NCI-H2227 (cell line): Measurements from ENCODE around the gene BMPR1B.

ENCODE experiments used
- DNase-seq: peaks from one replicate; lab custom pipeline; 2025; ENCODE audit not compliant: unreplicated experiment; lab: John Stamatoyannopoulos, UW

BMPR1B gene

DNA sequence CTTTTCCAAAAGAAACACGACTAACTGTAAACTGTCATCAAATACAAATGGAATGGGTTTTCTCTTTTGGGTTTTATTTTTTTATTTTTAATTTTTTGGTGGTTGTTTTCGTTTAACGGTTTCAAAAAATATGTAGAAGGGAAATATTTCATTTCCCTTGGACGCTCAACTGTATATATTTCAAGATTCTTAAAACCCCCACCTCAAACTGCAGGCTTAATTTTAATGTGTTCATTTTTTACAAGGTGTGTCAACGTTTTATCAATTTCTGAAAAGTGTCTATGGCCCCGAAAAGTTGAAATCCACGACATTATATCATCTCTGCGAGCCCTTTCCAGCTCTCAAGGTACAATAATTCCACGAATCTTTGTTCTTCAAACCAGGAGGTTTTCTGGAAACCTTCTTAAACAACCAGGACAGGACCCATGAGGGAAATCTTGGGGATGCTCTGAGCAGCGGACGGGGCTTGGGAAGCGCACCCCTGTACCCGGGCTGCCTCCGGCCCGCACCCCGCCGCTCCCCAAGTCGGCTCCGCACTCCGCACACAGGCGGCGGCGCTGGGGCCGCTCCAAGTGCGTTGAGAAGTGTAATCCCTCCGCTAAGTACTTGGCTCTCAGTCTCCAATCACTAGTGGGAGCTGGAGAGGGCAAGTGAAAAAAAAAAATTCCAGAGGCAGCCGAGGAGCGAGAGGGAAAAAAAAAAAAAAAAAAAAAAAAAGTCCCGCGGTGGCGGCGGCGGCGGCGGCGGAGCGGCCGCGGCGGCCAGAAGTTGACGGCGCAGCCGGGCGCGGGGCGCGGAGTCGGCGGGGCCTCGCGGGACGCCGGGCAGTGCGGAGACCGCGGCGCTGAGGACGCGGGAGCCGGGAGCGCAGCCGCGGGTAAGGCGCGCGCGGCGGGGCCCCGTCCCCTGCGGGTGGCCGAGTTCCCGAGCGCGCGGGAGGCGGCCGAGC lies at the start of gene BMPR1B:
BMPR1B (plus strand) TSS at position 764 of the 949 bp plus-strand sequence. CDS start 346,470 bp downstream, outside the sequence.
- peak; percentile 32 for DNase-seq

DNA sequence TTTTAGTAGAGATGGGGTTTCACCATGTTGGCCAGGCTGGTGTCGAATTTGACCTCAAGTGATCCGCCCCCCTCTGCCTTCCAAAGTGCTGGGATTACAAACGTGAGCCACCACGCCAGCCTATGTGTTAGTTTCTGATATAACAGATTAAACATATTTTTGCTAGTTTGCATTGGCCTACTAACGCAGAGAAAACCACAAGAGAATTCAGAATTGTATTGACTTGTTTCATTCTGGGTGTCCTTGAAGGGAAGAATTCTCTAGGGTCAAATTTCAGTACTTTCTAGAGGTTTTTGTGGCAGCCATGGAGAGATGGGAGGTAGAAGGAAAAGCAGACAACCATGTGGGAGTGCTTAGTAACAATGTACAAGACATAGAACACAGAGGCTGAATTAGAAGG lies 46.1 kb upstream of the BMPR1B start:
- no peak for DNase-seq

DNA sequence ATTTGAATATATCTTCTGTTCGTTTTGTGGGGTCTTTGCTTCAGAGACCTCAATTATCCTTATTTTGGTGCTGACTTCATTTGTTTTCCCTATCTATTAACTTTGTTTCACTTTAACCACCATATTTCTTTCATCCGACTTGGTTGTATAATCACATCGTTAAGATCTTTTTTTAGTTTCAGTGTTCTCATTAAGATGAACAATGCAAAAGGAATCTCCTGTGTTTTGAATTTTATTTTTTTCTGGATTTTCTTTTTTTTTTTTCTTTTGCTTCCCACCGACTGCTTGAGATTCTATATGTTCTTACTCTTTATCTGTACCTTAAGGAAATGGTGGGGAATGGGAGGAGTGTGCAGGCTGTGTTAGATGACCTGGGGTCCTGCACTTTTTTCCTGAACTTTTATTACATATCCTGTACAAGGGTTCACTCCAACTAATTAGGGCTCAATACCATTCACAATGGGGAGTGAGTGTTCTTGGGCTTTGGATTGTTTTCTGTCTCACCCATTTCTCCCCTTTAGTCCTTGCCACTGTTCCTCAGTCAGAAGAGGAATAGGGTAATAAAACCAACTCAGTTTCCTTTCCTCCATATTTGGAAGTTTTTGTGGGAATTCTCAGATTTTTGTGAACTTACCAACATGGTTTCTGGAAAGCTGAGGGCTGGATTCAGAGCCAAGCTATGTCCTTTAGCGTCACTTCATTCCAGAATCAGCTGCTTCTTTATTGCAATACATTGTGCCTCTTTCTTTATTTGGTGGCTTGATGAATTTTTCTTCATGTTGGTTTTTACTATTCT lies 43.2 kb upstream of the BMPR1B start:
- DNase-seq = no peak

DNA sequence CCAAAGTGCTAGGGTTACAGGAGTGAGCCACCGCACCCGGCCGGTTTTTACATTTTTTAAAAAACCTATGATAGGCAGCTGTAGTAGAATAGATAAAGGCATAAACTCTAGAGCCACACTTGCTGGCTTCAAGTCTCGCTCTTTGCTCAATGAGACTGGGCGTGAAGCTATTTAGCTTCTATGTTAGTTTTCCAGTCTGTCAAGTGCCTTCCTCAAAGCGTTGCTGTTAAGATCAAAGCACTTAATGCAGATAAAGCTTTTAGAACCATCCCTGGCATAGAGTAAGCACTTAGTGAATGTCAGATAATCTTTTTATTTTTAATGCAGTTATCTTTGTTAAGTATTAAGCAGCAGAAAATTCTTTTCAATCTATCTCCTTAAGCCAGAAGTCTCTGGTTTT lies 42.0 kb upstream of the BMPR1B start:
- no peak for DNase-seq

DNA sequence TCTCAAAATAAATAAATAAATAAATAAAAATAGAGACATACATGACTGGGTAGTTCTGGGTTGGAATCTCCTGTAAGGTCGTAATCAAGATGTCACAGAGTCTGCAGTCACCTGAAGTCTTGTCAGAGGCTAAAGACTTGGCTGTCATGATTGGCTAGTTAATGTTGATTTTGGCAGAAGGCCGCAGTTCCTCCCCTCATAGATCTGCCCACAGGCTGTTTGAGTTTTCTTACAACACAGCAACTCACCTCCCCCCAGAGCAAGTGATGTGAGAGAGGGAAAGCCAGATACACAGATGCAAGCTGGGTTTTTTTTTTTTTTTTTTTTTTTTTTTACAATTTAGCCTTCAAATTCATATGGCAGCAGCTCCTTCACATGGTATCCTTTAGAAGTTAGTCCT lies 36.4 kb upstream of the BMPR1B start:
- no peak for DNase-seq

DNA sequence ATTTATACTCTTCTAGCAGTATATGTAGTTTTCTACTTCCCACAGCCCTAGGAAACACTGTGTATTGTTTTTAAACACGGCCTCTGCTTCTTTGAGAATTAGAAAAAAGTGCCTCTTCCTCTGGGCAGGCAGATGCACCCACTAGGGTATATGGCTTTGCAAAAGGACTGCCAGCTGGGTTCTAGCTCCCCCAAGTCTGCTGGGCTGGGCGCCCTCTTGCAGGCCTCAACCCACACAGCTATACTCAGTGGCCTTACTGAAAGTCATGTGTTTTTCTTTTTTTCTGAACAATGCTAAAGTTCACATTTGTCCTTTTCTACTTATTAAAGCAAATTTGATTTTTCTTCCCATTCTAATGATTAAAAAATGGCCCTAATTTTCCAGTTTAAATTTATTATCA lies 35.5 kb upstream of the BMPR1B start:
- no peak for DNase-seq

DNA sequence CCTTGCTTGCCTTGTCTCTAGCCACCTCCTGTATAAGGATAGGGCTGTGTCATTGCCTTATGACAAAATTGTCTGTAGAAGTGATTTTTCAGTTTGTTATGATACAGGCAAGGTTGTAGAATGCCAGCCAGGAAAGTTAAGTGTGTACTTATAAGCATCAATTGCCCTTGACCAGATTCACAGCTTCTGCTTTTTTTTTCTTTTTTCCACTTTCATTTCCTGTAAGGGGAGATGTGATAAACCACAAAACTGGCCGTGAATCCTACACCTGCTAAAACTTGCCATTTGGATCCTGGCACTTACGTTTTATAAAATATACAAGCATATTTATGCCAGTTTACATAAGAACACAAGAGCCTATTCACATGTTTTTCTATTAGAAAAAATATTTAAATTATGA lies 35.0 kb upstream of the BMPR1B start:
- no peak for DNase-seq

DNA sequence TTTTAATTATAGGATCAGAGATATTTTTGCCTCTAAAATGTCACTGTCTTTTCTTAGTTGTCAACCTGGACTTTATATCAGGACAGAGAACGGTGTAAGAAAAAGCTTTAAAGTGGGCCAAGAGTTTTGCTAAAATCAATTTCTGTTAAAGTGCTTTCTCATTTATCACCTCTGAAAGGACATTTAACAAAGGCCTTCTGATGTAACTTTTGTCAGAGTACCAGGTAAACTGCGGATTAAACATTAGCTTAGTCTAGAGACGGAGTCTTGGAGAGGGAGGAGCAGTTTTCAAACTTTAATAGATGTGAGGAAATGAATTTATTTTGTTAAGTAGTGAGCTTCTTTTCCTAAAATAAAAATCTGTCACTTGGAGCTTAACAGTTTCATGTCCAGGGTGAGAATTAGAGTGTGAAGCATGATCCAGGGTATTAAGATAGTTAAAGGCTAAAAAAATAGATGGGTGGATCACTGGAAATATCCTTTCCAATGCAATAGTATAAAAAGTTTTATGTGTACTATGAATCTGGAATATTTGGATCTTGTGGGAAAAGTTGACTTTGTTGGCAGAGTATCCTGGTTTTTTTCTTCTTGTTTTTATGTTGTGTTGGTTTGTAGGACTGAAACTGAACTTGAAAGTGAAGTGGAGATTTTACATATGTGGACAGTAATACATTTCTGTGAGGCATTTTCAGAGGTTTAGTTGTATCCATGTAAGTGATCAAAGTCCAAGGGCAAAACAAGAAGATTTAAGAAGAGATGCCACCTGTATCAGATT lies 33.6 kb upstream of the BMPR1B start:
- no peak for DNase-seq

DNA sequence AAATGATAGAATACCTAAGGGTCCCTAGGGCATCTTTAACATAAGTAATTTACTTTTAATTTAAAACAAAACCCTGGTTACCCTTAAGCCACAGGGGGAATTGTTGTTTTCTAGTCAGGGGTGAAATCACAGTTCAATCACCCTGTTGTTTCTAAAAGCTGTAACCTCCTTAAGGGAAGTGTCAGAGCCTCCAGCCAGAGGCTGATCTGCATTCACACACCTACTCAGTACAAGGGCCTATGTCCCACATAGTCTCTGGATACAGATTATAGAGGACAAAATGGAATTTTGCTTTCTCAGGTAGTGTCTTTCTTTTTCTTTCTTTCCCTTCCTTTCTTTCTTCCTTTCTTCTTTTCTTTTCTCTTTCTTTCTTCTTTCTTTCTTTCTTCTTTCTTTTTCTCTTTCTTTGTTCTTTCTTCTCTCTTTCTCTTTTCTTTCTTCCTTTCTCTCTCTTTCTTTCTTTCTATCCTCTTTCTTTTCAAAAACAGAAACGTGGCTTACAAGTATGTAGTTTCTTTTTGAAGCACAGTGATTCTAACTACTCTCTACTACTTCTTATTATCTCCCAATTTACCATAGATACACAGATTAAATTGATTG lies 31.1 kb upstream of the BMPR1B start:
- no peak for DNase-seq

DNA sequence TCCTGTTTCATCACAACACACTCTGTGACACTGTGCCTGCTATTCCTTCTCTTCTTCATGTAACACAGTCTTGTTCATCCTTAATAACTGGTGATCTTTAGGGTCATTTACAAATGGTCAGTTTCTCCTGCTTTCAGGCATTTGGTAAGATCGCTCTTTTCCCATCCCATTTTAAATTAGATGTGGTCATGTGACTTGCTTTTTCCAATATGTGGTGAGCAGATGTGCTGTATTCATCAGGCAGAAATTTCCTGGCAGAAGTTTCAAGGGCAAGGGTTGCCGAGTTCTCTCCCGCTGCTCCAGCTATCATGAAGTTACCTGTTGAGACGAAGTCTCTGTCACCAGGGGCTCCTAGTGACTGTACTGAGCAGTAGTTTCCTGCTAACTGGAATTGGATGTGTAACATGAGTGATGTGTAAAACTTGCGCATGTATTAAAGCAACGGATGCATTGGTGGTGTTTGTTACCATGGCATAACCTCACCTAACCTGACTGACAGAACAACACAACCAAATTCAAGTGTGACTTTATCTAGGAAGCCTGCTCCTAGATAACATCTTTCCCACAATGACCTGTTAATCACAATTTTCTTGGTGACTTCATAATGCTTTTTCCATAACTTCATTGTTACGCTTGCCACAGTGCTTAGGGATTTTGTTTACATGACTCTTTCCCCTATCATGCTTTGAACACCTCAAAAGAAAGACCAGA lies 29.5 kb upstream of the BMPR1B start:
- no peak for DNase-seq

DNA sequence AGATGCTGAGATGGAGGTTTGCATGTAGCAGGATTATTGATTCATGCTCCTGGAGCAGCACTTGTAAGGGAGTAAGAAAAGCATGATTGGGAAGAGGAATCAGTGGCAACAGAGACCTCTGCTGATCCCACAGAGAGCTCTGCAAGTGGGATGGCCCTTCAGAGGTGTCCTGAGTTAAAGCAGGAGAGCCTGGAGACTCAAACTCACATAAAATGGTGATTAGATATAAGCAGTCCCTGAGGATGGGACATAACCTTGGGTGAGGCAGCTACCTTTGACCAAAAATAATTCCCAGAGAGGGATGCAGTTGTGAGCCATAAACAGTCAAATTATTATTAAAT lies 25.4 kb upstream of the BMPR1B start:
- no peak for DNase-seq

DNA sequence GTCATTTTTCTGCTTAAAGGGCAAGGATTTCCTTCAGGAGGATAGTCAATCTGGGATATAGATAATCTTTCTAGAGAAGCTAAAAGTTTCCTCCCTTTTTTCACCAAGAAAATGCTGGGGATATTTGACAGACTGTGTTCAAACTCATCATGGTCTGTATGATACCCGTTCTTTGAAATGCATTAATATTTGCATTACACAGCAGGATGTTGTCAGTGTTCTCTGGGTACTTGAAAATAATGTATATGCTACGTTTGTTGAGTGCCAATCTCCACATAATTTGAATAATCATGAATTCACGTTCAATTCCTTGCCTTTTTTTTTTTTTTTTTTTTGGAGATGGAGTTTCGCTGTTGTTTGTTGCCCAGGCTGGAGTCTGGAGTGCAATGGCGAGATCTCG lies 18.0 kb upstream of the BMPR1B start:
- no peak for DNase-seq

DNA sequence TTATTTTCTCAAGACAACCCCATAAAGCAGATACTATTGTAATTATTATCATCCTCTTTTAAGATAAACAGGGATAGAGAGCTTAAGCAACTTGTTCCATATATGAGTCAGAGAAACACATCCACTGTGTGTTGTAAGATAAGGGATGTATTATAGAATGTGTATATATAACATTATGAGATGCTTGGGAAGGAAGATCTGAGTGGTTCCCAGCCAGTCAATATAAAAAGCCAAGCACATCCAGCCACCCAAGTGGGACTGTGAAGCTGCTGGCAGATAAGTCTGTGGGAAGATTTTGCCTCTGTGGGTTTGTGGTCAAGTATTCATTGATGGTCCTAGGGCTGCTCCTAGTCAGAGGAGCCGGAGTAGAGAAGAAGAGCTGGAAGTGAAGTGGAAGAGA lies 16.5 kb upstream of the BMPR1B start:
- DNase-seq = no peak

DNA sequence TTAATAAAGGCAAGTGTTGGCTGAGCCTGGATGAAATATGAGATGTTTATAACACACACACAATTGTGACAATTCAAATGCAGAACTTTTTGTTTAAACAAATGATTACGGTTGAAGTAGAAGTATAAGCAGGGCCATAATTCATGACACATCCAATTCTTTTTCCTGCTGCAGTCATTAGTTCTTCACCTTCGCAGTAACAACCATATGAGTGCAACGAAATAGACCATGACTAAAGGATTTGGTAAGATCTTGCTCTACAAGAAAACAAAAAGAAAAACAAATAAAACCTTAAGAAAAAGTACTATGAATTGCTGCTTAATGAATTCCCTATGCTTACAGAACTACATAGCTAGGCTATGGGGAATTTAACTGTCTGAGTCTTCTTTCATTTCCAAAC lies 13.9 kb upstream of the BMPR1B start:
- no peak for DNase-seq

DNA sequence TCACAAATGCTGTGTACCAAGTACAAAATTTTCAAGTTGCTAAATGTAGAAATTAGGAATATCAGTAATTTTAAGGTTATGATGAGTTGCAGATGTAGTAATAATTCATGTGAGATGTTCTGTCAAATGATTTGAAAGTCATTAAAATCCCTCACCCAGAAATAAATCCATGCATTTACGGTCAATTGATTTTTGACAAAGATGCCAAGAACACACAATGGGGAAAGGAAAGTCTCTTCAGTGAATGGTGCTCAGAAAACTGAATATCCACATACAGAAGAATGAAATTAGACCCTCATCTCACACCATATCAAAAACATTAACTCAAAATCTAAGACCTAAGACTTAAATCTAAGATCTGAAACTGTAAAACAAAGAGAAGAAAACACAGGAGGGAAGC lies 12.9 kb upstream of the BMPR1B start:
- no peak for DNase-seq

DNA sequence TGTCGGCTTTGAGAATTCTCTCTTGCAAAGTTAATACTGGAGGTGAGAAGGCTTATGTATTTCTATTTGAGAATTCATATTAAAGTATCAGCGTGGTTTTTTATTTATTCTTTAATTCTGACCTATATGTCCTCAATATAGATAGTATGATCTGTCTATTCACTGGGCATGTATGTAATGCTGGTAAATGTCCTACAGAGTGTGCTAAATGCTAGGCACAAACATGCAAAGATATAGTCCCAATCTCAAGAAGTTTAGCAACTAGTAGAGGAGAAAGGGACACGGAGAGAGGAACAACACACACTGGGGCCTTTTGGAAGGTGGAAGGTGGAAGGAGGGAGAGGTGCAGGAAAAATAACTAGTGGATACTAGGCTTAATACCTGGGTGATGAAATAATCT lies 11.0 kb upstream of the BMPR1B start:
- no peak for DNase-seq

DNA sequence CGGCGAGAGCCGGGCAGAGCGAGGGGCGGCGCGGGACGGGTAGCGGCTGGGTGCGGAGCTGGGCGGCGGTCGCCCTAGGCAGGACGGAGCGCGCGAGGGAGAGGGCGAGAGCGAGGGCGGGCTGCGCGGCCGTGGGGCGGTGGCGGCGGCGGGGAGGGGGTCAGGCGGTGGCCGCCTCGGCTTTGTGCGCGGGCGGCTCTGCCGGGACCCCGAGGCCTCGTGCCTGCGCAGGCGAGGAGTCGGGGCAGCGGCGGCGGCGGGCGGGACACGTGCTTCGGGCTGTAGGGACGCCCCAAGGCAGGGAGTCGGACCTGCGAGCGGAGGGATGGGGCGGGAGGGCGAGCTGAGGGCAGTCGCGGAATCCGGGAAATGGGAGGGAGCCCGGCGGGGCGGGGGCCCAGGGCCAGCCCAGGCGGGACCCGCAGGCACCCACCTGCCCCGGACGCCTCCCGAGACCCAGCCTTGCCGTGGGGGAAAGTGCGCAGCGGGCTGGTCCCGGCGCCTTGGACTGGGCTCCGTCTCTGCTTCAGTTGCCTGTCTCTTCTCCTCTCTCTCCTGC lies 465 bp downstream of the BMPR1B start:
- DNase-seq = peak; percentile 12

DNA sequence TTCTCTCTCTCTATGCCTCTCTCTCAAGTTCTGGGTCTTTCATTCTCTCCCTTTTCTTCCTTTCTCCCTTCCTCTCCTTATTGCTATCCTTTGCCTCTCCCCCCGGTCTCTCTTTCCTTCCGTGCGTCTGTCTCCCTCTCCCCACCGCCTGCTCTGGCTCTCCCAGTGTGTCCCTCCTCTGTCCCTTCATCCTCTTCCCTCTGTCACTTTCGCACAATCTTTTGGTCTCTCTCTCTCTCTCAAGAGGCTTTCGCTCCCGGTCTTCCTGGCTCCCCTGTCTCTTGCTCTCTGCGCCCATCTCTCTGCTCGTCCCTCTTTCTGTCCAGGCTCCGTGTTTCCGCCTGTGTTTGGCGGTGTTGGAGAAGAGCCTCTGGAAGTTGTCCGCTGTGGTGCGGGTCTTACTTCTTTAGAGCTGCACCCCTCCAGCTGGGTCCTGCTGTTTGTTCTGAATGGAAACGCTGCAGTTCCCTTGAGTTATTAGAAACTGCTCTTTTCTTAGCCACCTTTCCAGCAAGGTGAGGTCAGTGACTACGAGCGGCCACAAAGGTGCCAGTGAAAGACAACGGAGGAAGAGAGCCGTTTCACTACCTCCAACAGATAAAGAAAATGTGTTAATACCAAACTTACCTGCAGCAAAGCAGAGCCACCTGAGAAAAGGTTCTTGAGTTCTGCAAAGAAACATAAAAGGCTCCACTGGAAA lies 1.1 kb downstream of the BMPR1B start:
- DNase-seq = no peak

DNA sequence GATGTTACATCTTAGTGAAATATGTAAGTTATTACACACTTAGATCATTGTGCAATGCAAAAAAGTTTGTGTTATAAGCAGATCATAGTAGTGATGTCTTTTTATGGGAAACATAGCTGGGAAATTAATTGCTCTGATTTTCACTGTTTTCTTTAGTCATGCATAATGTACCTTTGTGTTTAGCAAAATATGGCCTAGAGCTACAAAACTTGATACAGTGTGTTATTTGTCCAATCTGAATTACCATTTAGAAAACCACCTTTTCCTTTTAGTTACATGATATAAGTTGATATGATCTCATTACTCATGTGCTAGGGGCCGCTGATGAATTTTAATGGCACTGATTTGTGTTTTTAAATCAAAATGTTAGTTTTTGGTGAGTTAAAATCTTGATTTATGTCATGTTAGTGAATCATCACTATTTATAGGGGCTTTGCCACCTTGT lies 2.0 kb downstream of the BMPR1B start:
- no peak for DNase-seq
